NT2/D1 (cell line): Measurements from ENCODE around the gene CCNQ.

Source experiments
- SUZ12 ChIP-seq: IDR thresholded peaks from 2 replicates; pipeline ENCODE4 v1.6.1; 2011; ENCODE audit not compliant: insufficient read length, insufficient read depth; ENCODE audit errors: extremely low read depth
- YY1 ChIP-seq: IDR thresholded peaks from 2 replicates; pipeline ENCODE4 v1.6.1; 2011; ENCODE audit not compliant: insufficient read length, insufficient read depth
- ZNF274 ChIP-seq: IDR thresholded peaks from 2 replicates; pipeline ENCODE4 v1.6.1; 2011; ENCODE audit warnings: mild to moderate bottlenecking, low read depth, low read length

DNA sequence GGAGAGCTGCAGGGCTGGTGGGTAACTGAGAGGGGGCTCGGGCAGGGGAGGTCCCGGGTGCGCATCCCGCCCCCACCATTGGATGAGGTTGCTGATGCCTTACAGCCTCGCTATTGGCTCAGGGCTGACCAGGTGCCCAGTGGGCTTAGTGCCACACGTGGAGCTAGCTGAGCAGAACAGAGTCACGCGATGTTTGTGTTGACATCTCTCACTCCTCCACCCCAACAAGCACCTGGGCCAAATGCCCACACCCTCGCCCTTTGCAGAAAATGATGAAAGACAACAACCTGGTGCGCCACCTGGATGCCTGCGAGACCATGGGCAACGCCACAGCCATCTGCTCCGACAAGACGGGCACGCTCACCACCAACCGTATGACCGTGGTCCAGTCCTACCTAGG, 49.7 kb downstream of the CCNQ start:
- TF ChIP-seq YY1 (no peak), ZNF274 (no peak), SUZ12 (no peak)
